Brain microvascular endothelial cell (primary cell): ENCODE results near the gene KDM5B.
A peak's percentile ranks its signal among the peaks of the same experiment; 100 is the strongest.

Source experiments
- DNase-seq: peaks from one replicate; pipeline ENCODE4 v3.0.0-alpha.2; 2020
- H3K27ac ChIP-seq: fragments of 250-450 bp; sonication (Bioruptor Pico); 2 replicates; pipeline ENCODE4 v1.5.1; 2020; ENCODE audit warnings: mild to moderate bottlenecking, moderate library complexity
- H3K27me3 ChIP-seq: fragments of 250-450 bp; sonication (Bioruptor Pico); replicated peaks from 2 replicates; pipeline ENCODE4 v1.5.1; 2020; ENCODE audit warnings: mild to moderate bottlenecking
- H3K36me3 ChIP-seq: fragments of 250-450 bp; sonication (Bioruptor Pico); replicated peaks from 2 replicates; pipeline ENCODE4 v1.5.1; 2020; ENCODE audit warnings: mild to moderate bottlenecking
- H3K4me3 ChIP-seq: 2 replicates; pipeline ENCODE4 v1.5.1; 2011; ENCODE audit warnings: low read depth, mild to moderate bottlenecking, control low read depth, low read length, moderate library complexity
- in situ Hi-C: cut with HindIII; loops from 2 replicates; pipeline ENCODE4 v1.10.0; 2017; ENCODE audit warnings: low sequenced_read_pairs, low pct_ligation_motif_present
- TF ChIP-seq, protein P1 (sequence below): IDR thresholded peaks from 2 replicates; pipeline ENCODE4 v1.5.1; 2011; ENCODE audit warnings: low read depth, mild to moderate bottlenecking, moderate library complexity, low read length, control low read depth, inconsistent platforms; ENCODE audit errors: missing control alignments

KDM5B gene

GRCh38 chr1:202807926-202808757 is at the start of gene KDM5B:
Gene KDM5B, minus strand, starts transcription at chr1:202808421. Its CDS starts 116 bp downstream, at chr1:202808305.
- Histone ChIP-seq H3K27ac (peak within 1 kb of the TSS; percentile 87), H3K36me3 (peaks cover 2% of the 10 kb centered on the region), H3K4me3 (peak within 1 kb of the TSS; percentile 86), H3K27me3 (no peaks in the 10 kb centered on the region)
- peak; percentile 45 for DNase-seq
- TF ChIP-seq, protein P1, sequence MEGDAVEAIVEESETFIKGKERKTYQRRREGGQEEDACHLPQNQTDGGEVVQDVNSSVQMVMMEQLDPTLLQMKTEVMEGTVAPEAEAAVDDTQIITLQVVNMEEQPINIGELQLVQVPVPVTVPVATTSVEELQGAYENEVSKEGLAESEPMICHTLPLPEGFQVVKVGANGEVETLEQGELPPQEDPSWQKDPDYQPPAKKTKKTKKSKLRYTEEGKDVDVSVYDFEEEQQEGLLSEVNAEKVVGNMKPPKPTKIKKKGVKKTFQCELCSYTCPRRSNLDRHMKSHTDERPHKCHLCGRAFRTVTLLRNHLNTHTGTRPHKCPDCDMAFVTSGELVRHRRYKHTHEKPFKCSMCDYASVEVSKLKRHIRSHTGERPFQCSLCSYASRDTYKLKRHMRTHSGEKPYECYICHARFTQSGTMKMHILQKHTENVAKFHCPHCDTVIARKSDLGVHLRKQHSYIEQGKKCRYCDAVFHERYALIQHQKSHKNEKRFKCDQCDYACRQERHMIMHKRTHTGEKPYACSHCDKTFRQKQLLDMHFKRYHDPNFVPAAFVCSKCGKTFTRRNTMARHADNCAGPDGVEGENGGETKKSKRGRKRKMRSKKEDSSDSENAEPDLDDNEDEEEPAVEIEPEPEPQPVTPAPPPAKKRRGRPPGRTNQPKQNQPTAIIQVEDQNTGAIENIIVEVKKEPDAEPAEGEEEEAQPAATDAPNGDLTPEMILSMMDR: no peak
- in situ Hi-C loops: no loop called here

DNA sequence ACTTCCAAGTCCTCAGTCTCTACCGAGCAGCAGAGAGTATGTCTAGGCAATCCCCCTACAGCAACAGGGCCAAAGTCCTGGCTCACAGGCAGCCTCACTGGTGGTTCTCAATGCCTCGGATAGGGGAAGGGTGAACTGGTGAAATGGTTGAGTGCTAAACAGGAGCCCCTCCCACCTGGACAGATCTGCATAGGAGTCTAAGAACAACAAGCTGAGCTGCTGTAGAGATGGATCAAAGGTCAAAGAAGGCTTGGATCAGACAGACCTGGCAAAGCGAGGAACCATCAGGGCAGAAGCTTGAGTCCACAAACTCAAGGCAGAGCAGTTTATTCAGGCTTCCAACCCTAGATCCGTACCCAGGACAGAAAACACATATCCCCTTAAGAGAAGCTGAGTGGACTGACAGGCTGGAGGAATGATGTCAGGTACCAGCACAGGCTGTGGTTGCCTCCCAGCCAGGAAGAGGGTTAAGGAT is 49.0 kb upstream of the KDM5B start:
- TF ChIP-seq, protein P1: no peak
- Histone ChIP-seq H3K27me3 (no peaks in the 10 kb centered on the region), H3K36me3 (no peaks in the 10 kb centered on the region), H3K4me3 (no peak overlapping the region), H3K27ac (no peak overlapping the region)
- in situ Hi-C loops: no loop called here
- no peak for DNase-seq

GRCh38 chr1:202856014-202856413 is 47.8 kb upstream of the KDM5B start:
- Histone ChIP-seq H3K4me3 (no peak overlapping the region), H3K27ac (no peak overlapping the region), H3K36me3 (no peaks in the 10 kb centered on the region), H3K27me3 (no peaks in the 10 kb centered on the region)
- TF ChIP-seq, protein P1: no peak
- in situ Hi-C loops: no loop called here
- no peak for DNase-seq

DNA sequence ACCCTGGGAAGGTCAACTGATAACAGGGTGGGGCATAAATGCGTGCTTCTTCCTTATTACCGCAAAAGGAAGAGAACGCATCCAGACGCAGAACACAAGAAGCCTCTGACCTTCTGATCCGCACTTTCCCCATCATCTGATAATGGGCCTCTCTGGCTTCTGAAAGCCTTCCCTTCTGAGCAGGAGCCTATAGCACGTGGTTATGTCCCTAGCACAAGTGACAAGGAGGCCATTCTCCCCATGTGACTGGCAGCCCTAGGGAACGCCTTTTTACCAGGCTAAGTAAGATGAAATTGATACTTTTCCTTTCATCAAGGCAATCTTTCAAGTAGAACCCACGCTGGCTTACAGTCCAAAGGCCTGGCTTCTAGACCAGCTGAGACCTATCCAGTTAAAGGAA is 46.6 kb upstream of the KDM5B start:
- Histone ChIP-seq H3K27ac (no peak overlapping the region), H3K36me3 (no peaks in the 10 kb centered on the region), H3K27me3 (no peaks in the 10 kb centered on the region), H3K4me3 (no peak overlapping the region)
- TF ChIP-seq, protein P1: no peak
- in situ Hi-C loops: no loop called here
- no peak for DNase-seq

DNA sequence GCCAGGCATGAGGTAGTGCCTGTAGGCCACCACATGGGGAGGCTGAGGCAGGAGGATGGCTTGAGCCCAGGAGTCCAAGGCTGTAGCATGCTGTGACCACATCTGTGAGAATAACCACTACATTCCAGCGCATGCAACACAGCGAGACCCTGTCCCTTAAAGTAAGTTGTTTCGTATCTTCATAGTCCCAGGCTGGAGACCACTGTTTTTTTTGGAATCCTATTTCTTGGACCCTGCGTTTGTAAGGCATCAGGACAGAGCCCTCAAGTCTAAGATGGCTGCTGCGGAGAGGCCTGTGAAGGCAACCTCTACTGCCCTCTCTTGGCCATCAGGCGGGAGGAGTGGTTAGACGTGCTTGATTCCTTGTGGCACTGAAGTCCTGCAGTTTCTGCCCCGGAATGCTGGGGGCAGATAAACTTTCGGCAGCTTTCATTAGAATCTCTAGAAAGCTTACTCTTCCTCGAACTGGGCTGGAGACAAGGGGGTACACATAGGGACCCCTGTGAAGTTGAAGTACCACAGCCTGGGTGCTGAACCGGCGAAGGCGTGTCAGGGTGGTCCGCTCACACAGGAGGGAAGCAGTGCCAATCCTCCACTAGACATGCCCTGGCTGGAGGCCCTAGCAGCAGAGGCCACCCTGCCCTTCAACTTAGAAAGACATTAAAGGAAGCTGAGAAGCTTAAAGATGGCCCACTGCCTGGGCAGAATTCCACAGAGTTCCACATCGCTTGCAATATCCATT is 44.1 kb upstream of the KDM5B start:
- in situ Hi-C loops: no loop called here
- no peak overlapping the region for H3K27ac ChIP-seq
- no peaks in the 10 kb centered on the region for H3K27me3 ChIP-seq
- H3K36me3 ChIP-seq: no peaks in the 10 kb centered on the region
- H3K4me3 ChIP-seq: no peak overlapping the region
- peak; percentile 59 for DNase-seq
- TF ChIP-seq, protein P1: peak; percentile 81
